GM19099 (cell line): ENCODE measurements around the gene NFAT5.

Source experiments
- POLR2A ChIP-seq: IDR thresholded peaks from 3 replicates; pipeline ENCODE4 v1.6.1; 2011; ENCODE audit warnings: low read depth; ENCODE audit not compliant: insufficient read length; ENCODE audit errors: extremely low read depth

Gene NFAT5

DNA sequence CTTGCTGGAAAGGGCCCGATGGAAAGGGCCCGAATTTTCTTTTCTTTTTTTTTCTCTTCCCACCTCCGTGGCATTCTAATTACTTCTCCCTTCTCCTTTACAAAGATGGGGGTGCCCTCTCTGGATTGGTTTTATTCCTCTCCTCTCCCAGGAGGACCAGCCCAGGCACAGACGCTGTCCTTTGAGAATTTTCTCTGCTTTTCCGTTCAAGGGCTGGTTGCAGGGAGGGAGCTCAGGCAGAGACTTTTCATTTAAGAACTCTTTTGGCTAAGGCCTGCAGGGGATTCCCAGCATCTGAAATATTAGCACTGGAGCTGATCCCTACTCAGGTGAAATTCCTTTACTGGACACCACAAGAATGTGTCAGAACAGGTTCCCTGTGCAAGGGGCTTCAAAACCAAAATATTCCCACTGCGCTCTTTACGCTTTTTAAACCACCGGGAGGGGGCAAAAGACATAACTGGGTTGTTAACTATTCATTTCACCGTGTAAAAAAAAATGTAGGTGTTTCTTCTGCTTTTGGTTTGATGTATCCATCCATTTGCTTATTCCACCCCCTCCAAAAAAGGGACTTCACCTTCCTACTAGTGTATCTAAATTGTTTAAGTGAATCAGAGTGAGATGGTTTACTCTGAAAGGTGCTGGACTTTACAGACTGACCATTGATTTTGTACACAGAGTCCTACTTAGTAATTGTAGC is 1.4 kb downstream of the NFAT5 start:
- no peak for TF ChIP-seq POLR2A

DNA sequence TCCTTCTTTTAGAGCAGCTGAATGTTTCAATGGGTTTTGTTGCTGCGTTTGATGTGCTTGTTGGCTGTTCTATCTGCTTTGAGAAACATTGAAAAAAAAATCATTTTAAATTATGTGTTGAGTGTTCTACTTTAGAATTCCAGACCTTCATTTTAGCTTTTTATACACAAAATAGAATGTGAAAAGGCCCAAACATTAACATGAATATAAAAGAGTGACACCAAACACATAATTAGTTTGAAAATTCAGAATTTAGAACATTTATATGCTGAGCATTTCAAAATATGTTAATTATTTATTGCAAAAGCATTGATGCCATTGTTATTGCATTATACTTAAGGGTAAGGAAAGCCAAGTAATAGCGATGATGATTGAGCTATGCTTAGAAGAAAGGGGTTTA is 2.9 kb downstream of the NFAT5 start:
- no peak for TF ChIP-seq POLR2A

DNA sequence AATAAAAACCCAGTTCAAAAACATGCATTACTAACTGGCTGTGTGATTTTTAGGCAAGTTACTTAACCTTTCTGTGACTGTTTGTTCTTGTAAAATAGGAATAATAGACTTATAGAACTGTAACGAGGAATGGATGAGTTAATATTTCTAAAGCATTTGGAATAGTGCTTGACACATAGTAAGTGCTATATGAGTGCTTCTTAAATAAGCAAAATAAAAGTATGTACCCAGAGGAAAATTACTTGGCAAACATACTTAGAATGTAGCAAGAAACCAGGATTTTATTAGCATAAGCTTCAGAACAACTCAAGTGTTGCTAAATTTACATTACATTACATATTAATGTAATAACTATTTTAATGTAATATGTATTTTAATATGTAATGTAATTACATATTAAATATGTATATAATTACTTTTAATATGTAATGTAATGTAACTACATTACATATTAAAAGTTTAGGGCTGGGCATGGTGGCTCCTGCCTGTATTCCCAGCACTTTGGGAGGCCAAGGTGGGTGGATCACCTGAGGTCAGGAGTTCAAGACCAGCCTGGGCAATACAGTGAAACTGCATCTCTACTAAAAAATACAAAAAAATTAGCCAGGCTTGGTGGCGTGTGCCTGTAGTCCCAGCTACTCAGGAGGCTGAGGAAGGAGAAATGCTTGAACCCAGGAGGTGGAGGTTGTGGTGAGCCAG is 14.2 kb downstream of the NFAT5 start:
- no peak for TF ChIP-seq POLR2A

DNA sequence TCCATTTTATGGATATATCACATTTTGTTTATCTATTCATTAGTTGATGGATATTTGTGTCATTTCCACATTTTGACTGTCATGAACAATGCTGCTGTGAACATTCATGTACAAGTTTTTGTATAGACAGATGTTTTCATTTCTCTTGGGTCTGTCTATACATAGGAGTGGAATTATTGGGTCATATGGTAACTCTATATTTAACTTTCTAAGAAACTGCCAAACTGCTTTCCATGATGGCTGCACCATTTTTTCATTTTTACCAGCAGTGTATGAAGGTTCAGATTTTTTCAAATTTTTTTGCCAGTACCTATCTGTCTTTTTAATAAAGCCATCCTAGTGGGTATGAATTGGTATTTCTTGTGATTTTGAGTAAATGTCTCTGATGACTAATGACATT is 15.5 kb downstream of the NFAT5 start:
- TF ChIP-seq POLR2A, result no peak

DNA sequence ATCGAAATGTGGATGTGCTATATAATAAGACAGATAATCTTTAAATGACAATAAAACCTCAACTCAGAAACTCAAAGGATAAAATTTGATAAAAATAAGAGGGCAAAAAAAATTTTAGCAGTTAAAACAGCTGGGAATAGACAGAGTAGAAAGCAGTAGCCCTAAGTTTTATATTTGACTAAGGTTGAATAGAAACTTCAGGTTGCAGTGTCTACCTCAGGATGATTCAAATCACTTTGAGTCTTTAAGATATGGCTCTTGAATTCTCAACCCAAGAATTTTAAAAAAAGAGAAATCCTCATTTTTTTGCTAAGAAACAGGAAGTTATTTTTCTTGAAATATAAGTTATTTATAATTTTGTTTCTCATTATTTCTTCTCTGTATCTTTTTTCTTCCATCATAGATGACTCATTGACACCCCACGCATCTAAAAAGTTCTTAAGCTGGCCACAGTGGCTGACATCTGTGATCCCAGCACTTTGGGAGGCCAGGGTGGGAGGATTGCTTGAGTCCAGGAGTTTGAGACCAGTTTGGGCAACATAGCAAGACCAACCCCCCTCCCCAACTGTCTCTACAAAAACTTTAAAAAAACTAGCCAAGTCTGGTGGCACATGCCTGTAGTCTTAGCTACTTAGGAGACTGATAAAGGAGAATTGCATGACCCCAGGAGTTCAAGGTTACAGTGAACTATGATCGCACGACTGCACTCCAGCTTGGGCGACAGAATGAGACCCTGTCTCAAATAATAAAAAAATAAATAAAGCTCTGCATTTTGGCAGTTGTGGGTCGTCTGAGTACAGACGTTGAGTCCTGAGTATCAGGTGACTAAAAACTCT is 23.9 kb downstream of the NFAT5 start:
- no peak for TF ChIP-seq POLR2A

DNA sequence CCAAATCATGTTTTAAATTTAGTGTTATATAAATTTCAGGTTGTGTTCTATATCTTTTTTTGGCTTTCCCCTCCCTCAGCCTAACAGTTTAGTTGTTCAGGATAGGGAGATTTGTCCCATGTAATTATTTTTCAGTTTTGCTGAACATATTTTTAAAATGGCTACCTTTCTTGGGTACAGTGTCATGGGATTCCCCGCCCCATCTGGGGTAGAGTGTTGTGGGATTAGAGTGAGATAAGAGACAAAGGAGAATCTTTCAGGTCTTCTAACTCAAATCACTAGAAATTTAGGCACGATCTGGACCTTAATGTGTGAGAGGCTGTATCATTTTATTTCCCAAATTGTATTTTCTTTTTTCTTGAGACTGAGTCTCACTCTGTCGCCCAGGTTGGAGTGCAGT is 24.8 kb downstream of the NFAT5 start:
- no peak for TF ChIP-seq POLR2A

DNA sequence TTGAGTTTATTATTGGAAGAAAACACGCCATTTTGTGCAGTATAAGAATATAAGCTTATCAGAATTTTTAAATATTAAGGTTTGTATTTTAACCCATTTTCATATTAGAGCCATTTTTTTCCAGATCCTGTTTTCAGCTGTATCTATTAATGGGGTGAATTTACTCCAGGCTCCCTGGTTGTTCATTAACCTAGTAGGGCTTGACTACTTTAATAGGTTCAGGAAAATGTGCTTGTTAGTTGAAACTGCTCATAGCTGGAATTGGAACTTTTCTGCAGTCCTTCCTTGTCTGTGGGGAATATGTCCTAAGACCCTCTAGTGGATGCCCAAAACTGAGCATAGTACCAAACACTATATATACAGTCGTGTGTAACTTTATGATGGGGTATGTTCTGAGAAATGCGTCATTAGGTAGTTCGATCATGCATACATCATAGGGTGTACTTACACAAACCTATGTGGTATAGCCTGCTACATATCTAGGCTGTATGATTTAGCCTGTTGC is 28.0 kb downstream of the NFAT5 start:
- no peak for TF ChIP-seq POLR2A

DNA sequence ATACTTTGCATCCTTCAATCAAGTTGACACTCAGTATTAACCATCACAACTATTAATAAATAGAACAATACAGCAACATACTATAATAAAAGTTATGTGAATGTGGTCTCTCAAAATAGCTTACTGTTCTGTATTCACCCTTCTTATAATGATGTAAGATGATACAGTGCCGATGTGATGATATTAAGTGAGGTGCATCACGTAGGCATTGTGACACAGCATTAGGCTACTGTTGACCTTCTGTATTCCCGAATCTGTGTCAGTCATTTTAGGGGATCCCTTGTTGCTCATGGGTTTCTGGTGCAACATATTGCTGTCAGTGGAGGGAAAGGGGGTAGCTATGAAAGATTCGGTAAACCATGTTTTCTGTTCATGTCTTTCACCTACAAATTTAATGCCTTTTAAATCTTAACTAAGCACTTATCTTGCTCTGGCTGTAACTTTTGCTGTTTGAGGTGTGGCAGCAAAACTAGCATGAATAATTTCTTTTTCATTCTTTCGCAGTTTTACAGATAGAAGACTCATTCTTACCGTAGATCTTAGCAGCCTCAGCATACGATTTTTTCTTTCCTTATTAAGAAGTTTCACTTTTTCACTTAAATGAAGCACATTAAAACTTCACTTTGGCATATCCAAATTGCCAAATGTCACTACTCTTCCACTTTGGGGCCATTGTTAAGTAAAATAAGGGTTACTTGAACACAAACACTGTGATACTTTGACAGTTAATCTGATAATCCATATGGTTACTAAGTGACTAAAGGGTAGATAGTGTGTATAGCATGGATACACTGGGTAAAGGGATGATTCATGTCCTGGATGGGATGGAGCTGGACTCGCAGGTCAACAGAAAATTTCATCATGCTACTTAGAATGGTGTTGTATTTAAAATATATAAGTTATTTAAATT is 29.6 kb downstream of the NFAT5 start:
- TF ChIP-seq POLR2A, result no peak

DNA sequence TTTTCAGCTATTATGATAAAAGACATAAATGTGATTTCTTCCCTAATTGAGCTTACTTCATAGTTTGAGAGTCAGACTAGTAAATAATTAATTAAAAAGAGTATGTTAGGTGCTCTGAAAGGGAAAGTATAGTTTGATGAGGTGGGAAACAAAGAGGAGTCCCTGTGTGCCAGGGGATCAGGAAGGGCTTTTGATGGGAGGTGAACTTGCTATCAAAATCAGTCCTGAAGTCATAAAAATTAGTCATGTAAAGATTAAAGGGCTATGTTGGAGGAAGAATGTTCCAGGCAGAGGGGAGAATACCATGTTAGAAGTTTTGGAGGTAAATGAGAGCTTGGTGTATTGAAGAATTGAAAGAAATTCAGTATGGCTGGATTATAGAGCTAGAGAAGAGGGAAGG is 31.0 kb downstream of the NFAT5 start:
- no peak for TF ChIP-seq POLR2A

DNA sequence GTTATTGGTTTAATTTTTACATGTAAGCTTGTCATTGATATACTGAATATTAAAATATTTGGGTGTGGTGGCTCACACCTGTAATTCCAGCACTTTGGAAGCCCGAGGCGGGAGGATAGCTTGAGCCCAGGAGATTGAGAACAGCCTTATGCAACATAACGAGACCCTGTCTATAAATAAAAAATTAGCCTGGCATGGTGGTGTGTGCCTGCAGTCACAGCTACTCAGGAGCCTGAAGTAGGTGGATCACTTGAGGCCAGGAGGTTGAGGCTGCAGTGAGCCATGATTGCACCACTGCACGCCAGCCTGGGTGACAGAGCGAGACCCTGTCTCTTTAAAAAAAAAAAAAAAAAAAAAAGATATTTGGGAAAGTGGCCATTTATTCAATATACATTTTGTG is 32.3 kb downstream of the NFAT5 start:
- TF ChIP-seq POLR2A, result no peak

DNA sequence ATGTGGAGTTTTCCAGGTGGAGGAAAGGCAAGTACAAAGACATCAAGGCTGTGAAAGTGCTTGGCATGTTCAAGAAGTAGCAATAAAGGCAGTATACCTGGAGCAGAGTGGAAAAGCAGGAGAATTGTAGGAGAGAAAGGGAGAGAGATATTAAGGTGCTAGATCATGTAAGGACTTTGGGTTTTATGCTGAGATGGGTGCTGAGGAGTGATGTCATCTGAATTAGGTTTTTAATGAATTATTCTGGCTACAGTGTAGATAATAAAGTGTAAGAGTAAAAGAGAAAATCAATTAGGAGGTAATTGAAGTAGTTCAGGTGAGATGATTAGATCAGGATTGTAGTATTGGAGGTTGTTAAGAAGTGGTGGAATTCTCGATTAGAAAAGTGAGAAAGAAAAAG is 34.0 kb downstream of the NFAT5 start:
- TF ChIP-seq POLR2A, result no peak

DNA sequence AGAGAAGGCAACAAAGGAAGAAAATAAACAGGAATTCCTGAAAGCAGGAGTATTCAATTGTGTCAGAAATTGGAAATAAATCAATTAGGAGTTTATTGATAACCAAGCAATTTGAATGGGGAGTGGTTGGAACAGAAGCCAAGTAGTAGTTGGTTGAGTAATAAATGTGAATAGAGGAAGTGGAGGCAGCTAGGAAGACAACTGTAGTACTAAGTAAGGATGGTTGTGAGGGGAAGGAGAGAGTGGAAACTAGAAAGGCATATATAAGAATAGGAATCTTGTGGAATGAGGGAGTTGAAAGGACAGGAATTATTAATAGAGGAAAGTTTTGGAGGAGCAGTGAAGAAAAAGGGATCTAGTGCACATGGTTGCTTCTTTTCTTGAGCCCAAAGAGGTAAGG is 34.4 kb downstream of the NFAT5 start:
- no peak for TF ChIP-seq POLR2A

DNA sequence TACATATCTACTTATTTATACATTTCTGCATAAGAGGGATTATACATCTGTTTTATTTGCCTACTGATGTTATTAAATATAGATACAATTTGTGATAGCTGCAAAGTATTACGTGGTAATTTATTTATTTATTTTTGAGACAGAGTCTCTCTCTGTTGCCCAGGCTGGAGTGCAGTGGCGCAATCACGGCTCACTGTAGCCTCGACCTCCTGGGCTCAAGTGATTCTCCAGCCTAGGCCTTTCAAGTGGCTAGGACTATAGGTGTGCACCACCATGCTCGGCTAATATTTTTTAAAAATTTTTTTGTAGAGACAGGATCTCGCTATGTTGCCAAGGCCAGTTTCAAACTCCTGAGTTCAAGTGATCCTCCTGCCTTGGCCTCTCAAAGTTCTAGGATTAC is 35.5 kb downstream of the NFAT5 start:
- TF ChIP-seq POLR2A, result no peak

DNA sequence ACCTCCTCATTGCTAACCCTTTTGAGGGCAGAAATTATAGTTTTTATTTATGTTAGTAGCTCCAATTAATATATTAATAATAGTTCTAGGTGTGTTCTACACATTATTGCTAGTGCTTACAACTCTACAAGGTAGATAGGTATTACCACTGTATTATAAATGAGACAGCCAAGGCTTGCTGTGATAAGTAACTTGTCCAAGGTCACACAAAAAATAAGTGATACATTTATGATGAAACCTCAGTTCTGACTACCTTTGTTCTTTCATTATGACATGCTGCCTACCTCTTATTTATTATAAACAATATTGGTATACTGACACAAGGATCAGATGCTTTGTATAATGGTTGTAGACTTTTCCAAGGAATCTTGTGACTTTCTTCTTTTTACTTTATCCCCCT is 41.2 kb downstream of the NFAT5 start:
- no peak for TF ChIP-seq POLR2A

DNA sequence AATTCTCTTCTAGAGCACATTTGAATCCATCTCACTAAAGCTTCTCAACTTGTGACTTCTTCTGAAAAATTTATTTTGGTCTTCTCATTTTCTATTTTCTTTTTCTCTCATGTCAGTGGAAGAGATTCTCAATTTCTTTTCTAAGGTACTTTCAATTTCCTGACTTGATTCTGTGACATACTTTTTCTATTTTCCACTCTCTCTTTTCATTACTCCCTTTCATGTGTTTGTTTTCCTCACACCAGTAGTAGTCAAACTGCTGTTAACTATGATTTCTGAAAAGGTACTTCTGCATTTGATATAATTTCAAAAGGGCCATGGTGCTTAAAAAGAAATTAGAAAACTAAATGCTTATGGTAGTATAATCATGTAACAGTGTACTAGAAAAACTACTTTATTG is 41.9 kb downstream of the NFAT5 start:
- TF ChIP-seq POLR2A, result no peak
